Esophagus squamous epithelium (tissue), 5 donors: ENCODE results near the gene PKP1. TPM values are rescaled to one million over a fixed set of nuclear protein-coding genes. Genes with fewer than 3 reads are reported as not detected.

Source experiments
- DNase-seq: peaks from one replicate; lab custom pipeline; 2025; lab: John Stamatoyannopoulos, UW
- H3K27ac ChIP-seq, 4 donors: fragments of 200-600 bp; sonication (generic); one replicate each; pipeline ENCODE4 v1.5.1; 2016 to 2019; ENCODE audit warnings: mild to moderate bottlenecking in 1 of 4
- H3K27me3 ChIP-seq, 4 donors: fragments of 200-600 bp; sonication (generic); 1 replicate in 3 of 4; 2 replicates in 1 of 4; pipeline versions ENCODE4 v1.5.1 to v1.6.0; 2017 to 2021; ENCODE audit warnings: antibody characterized with exemption in 1 of 4
- H3K36me3 ChIP-seq, 3 donors: fragments of 200-600 bp; sonication (generic); one replicate each; pipeline ENCODE4 v1.5.1; 2016 to 2019
- H3K4me1 ChIP-seq, 3 donors: fragments of 200-600 bp; sonication (generic); one replicate each; pipeline ENCODE4 v1.5.1; 2017 to 2019
- H3K4me3 ChIP-seq, 4 donors: fragments of 200-600 bp; sonication (generic); 1 replicate in 3 of 4; 2 replicates in 1 of 4; pipeline ENCODE4 v1.5.1; 2016 to 2019; ENCODE audit warnings: mild to moderate bottlenecking in 2 of 4, moderate library complexity in 1 of 4
- H3K9me3 ChIP-seq, 3 donors: fragments of 200-600 bp; sonication (generic); one replicate each; pipeline ENCODE4 v1.5.1; 2016 to 2019
- CTCF ChIP-seq, 6 experiments: fragments of 450-650 bp in 4 of 6; fragments of 200-600 bp in 2 of 6; sonication (generic) in 2 of 6; IDR thresholded peaks; one replicate each; pipeline ENCODE4 v1.5.1; 2016 to 2019; ENCODE audit warnings: antibody characterized with exemption in 6 of 6, mild to moderate bottlenecking in 4 of 6, moderate library complexity in 4 of 6
- POLR2A ChIP-seq, 4 donors: fragments of 450-650 bp; IDR thresholded peaks; one replicate each; pipeline ENCODE4 v1.6.1; 2017; ENCODE audit warnings: antibody characterized with exemption in 4 of 4, mild to moderate bottlenecking in 4 of 4, moderate library complexity in 3 of 4
- WGBS, 2 donors: methylation state at CpG; one replicate each; pipeline ENCODE4 v1.1.5; 2018; 5-methylcytosine and 5-hydroxymethylcytosine counted together
- intact Hi-C: fragments of 100-400 bp; cut with DNase I; formaldehyde crosslinking; loops from one replicate; pipeline ENCODE4 v1.15.0; 2022
- total RNA-seq, 4 donors: library from RNA; depleted of rRNA; stranded (reverse); fragments of >200 nt; gene quantifications; one replicate each; pipeline ENCODE4 v1.1.0, GENCODE V29; 2016
- donor health status: DM: yes; HTN: yes; CAD: no.

The PKP1 gene
- total RNA-seq, 4 donors from 2014 or later = 263 to 706 (median 410) TPM

DNA sequence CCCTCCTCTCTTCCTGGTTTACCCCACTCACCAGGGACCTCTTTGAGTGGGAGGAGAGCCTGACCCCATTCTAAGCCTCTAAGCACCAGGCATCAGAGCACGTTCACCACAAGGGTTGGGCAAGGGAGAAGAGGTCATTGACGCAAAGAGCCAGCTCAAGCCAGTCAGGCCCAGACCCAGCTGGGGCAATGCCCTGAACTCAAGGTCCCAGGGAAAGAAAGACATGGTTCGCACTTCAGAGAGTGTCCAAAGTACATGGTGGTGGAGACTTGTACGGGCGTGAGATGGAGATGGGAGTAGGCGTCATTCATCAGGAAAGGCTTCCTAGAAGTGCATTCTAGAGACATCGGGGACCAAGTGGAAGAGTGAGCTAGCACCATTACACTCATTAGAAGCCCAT lies 7.2 kb downstream of the PKP1 start:
- intact Hi-C loops = no loop called here
- Histone ChIP-seq H3K27ac (peak overlapping the region; percentile 82 to 97 (median 96)), H3K4me3 (peak overlapping the region in 2 of 4 donors; percentile 16 to 24), H3K36me3 (peaks cover 0 to 63% (median 17%) of the 10 kb centered on the region in 3 donors), H3K27me3 (peaks cover 0 to 15% (median 0%) of the 10 kb centered on the region in 4 donors), H3K9me3 (no peaks in the 10 kb centered on the region), H3K4me1 (peaks cover 27 to 89% (median 28%) of the 10 kb centered on the region in 3 donors)
- DNase-seq = no peak
- WGBS, 2 donors = 61 to 73% methylated on average over 3 to 6 of the region's 7 CpGs
- TF ChIP-seq CTCF (IDR thresholded peaks at IDR 0.05) (no peak), POLR2A (IDR thresholded peaks at IDR 0.05) (no peak)

- peaks cover 30 to 99% (median 33%) of the 10 kb centered on the region in 3 donors for H3K4me1 ChIP-seq
- no peak for DNase-seq
- peak overlapping the region; percentile 82 to 97 (median 96) for H3K27ac ChIP-seq
- TF ChIP-seq CTCF (IDR thresholded peaks at IDR 0.05) (no peak), POLR2A (IDR thresholded peaks at IDR 0.05) (no peak)
- H3K27me3 ChIP-seq = peaks cover 0 to 16% (median 0%) of the 10 kb centered on the region in 4 donors
- intact Hi-C loops = no loop called here
- H3K36me3 ChIP-seq = peaks cover 0 to 57% (median 7%) of the 10 kb centered on the region in 3 donors
- 40 to 56% methylated on average over 1 to 3 of the region's 8 CpGs for WGBS, 2 donors
- H3K4me3 ChIP-seq = peak overlapping the region in 1 of 4 donors; percentile 12
- H3K9me3 ChIP-seq = no peaks in the 10 kb centered on the region
These were observed 8.6 kb downstream of the PKP1 start for GRCh38 chr1:201291916-201292315.

GRCh38 chr1:201294876-201295275 lies 11.6 kb downstream of the PKP1 start:
- intact Hi-C loops = no loop called here
- Histone ChIP-seq H3K4me1 (peaks cover 34 to 100% (median 54%) of the 10 kb centered on the region in 3 donors), H3K27me3 (peaks cover 0 to 16% (median 0%) of the 10 kb centered on the region in 4 donors), H3K9me3 (no peaks in the 10 kb centered on the region), H3K4me3 (no peak overlapping the region), H3K27ac (peak overlapping the region; percentile 82 to 97 (median 96)), H3K36me3 (peaks cover 0 to 61% (median 0%) of the 10 kb centered on the region in 3 donors)
- DNase-seq = no peak
- WGBS, 2 donors = 37 to 40% methylated on average over 2 of the region's 2 CpGs
- no peak for TF ChIP-seq CTCF (IDR thresholded peaks at IDR 0.05)
- no peak for TF ChIP-seq POLR2A (IDR thresholded peaks at IDR 0.05)

DNA sequence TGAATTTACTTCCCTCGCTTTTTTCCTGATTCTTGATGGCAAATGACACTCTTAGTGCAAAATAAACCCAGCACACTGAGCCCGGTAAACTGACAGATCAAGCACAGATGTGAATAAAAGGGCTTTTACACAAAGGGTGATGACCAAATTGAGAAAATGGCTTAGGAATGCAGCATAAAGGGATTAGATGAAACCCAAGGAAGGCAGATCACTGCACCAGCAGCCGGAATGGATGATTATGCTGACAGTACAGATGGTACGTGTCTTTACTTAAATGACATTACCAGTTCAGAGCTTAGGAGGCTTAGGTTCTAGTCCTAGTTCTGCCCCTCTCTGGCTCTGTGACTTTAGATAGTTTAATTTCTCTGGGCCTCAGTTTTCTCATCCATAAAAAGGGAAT lies 12.0 kb downstream of the PKP1 start:
- Histone ChIP-seq H3K4me1 (peaks cover 34 to 100% (median 58%) of the 10 kb centered on the region in 3 donors), H3K27ac (peak overlapping the region; percentile 82 to 97 (median 96)), H3K27me3 (peaks cover 0 to 16% (median 0%) of the 10 kb centered on the region in 4 donors), H3K4me3 (no peak overlapping the region), H3K36me3 (peaks cover 0 to 60% (median 0%) of the 10 kb centered on the region in 3 donors), H3K9me3 (no peaks in the 10 kb centered on the region)
- no peak for DNase-seq
- intact Hi-C loops = no loop called here
- 48 to 49% methylated on average over 4 of the region's 4 CpGs for WGBS, 2 donors
- TF ChIP-seq CTCF (IDR thresholded peaks at IDR 0.05) (no peak), POLR2A (IDR thresholded peaks at IDR 0.05) (no peak)

DNA sequence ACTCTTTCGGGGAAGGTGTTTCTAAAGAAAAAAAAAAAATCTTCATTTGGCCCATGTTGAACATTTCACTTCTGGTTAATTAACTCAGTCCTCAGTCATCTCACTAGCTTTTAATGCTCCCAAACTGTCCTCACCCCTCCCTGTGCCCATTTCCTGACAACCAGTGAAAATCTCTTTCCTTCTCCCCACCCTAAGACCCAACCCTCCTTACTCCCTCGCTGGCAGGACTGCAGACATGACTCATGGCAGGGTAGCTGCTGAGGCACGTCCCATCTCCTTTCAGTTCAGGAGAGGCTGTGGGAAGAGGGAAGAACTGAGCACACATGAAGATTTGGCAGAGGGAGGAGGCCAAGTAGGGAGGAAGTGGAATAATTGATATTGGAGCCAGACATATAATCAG lies 12.6 kb downstream of the PKP1 start:
- no peak for DNase-seq
- TF ChIP-seq POLR2A (IDR thresholded peaks at IDR 0.05) = peak in 2 of 4 donors; percentile 21 to 60
- no peak for TF ChIP-seq CTCF (IDR thresholded peaks at IDR 0.05)
- peak overlapping the region; percentile 82 to 97 (median 96) for H3K27ac ChIP-seq
- WGBS, 2 donors = 11 to 43% methylated on average over 2 to 3 of the region's 3 CpGs
- no peak overlapping the region for H3K4me3 ChIP-seq
- peaks cover 0 to 16% (median 0%) of the 10 kb centered on the region in 4 donors for H3K27me3 ChIP-seq
- H3K9me3 ChIP-seq = no peaks in the 10 kb centered on the region
- intact Hi-C loops = no loop called here
- peaks cover 0 to 60% (median 0%) of the 10 kb centered on the region in 3 donors for H3K36me3 ChIP-seq
- H3K4me1 ChIP-seq = peaks cover 35 to 100% (median 58%) of the 10 kb centered on the region in 3 donors
